DMS79 treated with DMSO at 0.1 percent for 48 hours (cell line): Measurements from ENCODE around the gene PLCB1.

Experiments
- DNase-seq: peaks from one replicate; lab custom pipeline; 2025; lab: John Stamatoyannopoulos, UW

Gene PLCB1

DNA sequence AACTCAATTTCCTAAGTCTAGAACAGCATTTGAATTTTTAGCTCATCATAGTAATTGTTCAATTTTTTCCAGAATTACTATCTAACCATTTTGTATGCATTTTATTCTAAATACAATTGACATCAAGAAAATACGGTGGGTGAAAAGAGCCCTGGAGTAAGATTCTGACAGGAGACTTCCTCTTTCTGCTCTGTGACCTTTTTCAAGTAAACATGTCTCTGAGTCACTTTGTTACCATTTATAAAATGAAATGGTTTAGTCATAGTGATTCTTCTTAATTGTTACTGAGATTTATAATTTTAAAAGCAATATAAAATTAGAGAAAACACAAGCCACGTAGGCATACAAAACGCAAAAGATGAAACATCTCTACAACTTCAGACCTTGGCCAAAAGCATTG is 80.2 kb downstream of the PLCB1 start:
- no peak for DNase-seq

DNA sequence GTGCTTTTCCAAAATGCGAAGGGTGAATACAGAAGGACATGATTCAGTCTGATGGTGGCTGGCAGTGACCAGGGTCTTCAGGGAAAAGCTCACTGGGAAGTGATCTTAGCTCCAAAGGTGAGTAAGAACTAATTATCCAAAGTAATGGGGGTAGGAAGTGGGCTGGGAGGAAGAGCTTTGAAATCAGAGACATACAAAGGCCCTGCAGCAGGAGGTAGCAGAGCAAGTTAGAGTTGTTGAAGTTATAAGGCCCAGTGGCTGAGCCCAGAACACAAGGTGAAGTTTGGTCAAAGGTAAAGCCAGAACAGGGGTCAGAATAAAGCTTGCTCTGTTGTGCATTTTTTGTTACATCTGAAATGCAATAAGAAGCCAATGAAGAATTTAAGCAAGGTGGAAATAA is 81.2 kb downstream of the PLCB1 start:
- no peak for DNase-seq

DNA sequence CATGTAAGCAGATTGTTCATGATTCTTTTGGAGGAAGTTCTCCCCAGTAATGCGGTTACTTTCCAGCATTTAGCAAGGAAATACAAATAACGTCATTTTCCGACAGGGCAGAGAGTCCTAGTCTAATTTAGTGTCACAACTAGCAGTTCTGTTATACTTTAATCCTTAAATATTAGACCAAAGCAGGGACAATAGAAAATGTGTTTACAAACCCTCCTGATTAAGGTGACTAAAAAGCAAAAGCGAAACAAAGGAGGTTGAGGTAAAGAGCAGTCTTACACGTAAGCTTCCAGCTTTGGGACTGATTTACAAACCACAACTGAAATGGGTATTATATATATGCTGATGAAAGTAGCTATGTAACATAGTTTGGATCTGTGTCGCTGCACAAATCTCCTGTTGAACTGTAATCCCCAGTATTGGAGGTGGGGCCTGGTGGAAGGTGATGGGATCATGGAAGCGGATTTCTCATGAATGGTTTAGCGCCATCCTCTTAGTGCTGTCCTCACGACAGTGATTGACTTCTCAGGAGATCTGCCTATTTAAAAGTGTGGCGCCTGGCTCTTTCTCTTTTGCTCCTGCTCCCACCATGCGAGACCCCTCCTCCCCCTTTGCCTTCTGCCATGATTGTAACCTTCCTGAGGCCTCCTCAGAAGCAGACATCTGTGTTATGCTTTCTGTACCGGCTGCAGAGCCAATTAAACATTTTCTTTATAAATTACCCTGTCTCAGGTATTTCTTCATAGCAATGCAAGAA is 81.9 kb downstream of the PLCB1 start:
- DNase-seq = no peak

DNA sequence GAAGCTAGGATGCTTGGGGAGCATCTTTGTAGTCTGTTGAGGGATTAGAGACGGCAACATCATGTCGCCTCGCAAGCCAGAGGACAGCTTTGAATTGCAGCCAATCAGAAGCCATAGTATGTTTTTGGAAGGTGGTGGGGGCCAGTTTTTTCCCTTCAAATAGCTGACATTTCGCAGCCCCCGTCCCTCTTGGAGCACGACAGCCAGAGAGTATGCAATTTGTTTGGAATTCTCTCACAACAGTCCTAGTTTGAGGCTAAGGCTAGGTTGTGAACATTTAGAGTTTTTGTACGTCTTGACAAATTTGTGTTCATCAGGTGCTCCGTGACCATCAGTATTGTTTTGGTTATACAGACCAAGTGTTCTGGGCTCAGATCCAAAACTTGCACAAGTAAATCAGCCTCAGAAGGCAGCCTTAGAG is 83.3 kb downstream of the PLCB1 start:
- DNase-seq = peak; percentile 14

DNA sequence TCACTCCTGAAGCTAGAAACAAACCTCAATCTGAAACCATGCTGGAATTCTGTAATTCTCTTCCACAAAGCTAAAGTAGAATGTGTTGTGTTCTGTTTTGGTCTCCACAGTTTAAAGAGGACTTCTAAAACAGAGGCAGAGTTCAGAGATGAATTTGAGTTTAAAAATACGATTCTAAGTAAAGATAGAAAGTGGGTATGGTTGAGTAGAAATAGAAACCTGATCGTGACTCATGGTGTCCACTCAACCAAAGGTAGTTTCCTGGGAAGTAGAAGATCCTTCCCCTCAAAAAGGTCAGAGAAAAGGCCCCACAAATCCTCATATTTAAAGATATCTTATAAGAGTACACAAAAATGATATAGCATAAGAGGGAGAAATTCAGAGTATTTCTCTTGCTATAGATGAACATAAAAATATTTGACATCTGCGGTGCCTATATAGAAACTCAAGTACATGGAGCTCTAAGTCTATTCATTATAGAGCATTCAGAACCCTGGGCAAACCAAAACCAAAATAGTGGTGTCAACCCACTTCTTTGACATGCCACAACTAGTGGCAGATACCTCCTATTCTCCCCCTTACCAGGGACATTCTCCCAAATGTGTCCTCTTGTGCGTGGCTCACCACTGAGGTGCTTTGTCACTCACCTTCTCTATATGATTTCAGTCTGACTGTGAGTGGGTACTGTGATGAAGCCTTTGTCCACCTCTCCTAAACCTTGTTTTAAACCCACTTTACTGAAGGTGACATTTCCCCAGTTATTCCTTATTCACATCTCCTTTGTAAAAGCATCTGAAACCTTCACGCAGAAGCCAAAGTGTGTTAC is 84.5 kb downstream of the PLCB1 start:
- DNase-seq = no peak

DNA sequence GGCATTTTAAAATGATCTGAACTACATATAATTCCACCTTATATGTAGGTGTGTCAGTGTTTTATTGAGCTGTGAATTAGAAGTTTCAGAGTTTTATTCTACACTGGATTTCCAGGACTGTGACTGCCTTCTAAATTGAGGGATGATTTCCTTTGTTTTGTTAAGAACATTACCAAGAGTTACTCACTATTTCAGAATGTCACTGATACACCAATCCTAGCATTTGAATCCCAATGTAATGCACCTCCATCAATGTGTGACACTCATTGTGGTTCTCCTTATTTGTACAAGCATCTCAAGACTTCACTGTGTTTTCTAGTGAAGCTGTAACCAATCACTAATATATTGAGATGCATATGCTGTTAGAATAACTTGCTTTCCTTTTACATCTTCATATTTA is 86.8 kb downstream of the PLCB1 start:
- DNase-seq = no peak

DNA sequence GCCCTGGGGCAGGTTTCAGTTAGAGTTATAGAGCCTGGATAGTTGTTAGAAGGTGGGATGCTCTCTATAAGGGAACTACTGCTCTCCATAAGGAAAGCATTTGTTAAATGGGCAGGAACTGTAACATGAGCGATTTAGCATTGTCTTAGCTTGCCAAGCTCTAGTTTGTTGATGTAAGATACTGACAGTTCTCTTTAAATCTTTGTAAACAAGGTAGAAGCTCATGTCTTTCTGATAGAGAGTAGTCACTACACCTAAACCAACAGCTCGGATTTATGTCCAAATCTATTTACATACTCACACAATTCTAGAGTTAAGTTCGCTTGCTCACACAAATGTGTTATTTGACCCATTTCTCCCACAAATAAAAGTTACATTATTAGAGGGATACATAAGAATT is 87.3 kb downstream of the PLCB1 start:
- no peak for DNase-seq

DNA sequence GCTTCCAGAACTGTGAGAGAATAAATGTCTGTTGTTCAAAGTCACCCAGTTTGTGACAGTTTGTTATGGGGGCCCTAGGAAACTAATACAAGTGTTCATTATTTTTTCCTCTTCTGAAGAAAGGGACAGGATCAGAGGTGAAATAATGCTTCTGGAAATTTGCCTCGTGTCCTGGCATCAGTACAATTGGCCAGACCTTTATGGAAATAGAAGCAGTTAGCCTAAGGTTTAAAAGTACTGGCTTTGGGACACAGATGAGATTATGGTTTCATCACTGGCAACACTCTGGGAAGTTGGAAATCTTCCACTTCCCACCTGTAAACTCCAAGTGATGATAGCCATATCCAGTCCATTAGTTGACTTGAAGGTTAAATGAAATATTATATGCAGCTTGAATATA is 88.7 kb downstream of the PLCB1 start:
- DNase-seq = no peak

DNA sequence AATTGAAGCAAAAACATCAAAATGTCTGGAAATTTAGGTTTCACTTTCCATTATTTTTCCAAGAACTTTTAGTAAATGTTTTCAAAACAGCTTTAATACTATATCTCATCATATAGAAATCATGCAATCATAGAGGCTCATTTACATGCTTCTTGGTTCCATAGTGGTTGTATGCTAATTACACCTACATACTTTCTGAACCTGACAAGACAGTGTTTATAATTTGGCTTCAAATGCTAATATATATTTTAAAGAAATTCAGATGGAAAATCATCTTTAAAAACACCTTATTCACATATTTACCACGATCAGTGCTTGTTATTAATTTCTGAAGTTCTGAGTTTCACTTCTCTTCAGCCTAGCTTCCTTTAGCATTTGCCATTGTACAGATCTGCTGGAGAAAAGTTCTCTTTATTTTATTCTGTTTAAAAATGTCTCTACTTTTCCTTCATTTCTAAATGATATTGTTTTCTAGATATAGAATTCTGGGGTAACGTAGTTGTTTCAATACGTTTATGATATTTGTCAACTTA is 89.9 kb downstream of the PLCB1 start:
- DNase-seq = no peak

DNA sequence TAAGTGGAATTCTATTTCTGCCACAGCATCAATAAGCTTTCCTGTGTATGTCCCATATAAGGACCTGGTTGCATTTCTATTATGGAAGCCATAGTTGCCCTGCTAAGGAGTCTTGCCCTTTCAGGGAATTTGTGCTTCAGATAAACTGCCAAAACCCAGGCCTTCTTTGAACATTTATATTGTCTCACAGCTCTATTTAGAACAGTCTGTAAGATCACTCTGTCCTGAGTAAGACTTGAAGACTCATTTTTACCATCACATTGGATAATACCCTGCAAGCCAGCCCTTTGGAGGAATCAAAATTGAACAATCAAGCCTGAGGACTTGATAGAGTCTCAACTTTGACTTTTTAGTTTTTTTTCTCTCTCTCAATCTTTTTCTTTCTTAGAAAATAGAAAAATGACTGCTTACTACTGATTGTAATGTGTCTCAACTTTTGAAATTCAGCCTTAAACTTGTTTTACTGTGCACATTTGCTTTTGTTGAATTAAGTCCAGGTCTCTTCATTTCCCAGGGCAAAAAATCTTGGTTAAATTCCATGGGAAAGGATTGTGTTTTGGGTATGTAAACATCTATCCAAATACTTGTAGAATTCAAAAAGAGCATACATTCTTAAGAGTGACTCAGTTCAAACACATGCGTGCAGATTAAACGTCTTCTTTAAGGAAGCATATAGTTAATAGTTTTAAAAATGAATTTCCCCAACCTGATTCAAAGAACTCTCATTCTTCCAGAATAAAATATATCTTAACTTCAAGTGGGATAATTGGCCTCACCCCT is 91.2 kb downstream of the PLCB1 start:
- no peak for DNase-seq

DNA sequence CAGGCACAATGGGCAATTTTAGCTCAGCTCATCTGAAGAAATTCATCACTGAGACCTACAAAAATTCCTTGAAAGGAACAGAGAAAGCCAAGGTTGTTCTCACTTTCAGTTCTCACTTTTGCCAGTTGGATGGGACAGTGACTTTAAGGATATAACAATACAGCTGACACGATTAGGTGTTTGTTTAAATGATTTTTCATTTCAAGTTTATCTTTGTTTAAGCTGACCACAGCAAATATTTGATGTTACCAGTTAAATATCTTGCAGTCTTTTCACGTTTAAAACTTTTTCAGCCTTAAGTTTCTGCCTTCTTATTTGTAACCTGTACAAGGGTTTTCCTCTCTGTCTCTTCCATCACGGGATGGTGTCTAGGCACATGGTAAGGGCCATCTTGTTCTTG is 93.6 kb downstream of the PLCB1 start:
- DNase-seq = no peak

DNA sequence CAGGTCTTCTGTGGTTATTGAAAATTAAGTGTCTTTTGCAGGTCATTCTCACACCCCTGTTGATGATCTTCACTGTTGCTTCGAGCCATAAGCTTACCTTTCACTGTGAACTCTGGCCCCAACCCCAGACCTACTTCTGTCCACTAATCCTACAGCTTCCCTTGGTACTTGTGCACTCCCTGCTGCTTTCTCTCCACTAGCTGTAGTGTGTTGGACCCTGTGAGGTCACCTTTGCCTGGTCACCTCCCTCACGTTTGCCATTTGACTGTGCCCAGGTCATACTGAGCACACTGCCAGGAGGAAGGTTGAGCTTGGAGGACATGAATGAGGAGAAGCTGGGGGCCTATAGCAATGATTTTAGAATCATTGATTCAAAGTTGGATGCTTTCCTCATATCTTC is 94.0 kb downstream of the PLCB1 start:
- DNase-seq = no peak

DNA sequence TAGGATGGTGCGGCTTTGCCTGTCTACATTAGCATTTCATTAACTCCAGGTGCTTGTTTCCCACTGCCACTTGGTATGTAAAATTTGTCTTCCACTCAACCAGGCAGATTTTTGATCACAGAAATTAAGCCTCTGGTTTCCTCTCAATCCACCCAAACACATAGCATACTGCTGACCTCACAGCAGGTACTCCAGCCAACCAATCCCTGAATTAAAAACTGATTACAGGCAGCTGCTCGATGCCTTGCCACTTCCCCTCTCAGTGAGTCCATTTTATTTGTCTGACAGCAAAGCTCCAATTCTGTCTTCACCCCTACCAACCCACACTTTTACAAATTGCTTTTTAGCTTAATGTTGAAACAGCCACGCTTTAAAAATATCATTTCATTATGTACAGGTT is 95.2 kb downstream of the PLCB1 start:
- DNase-seq = no peak

DNA sequence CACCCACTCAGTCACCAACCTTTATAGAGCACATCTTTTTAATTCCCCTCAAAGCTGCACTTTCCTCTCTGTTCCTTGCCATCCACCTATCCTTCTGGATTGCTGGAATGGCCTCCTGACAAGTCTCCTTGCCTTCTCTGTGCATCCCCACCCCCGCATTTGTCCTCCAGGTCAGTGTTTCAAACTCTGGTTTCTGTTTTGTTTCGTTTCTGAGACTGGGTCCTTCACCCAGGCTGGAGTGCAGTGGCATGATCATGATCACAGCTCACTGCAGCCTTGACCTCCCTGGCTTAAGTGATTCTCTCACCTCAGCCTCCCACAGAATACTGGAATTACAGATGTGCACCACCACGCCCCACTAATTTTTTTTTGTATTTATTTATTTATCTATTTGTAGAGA is 96.2 kb downstream of the PLCB1 start:
- DNase-seq = no peak

DNA sequence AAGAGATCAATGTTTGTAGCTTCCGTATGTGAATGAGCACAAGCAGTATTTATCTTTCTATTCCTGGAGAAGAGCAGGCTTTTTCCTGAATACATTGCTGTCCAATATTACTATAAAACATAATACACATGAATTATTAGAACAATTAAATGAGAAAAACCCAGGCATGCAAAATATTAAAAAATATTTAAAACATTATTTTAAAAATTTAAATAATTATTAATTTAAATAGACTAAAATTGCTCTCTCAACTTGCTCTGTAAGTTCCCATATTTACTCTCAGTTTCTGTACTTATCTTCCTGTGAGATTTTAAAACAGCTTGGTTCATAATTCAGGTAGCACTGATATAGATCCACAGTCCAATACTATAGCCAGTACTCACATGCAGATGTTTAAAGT is 97.0 kb downstream of the PLCB1 start:
- no peak for DNase-seq

DNA sequence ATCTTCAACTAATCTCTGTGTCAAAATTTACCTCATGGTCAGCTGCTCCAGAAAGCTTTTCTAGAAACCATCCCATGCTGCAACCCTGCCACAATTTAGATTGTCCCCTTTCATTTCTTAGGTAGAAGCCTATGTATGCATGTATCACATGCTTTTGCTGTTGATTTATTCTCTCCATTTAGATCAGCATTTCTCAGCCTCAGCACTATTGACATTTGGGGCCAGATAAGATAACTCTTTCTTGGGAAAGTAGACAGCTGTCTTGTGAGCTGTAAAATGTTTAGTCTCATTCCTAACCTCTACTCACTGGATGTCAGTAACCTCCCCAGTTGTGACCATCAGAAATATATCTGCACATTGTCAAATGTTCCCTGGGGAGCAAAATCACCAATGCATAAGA is 99.0 kb downstream of the PLCB1 start:
- DNase-seq = no peak

DNA sequence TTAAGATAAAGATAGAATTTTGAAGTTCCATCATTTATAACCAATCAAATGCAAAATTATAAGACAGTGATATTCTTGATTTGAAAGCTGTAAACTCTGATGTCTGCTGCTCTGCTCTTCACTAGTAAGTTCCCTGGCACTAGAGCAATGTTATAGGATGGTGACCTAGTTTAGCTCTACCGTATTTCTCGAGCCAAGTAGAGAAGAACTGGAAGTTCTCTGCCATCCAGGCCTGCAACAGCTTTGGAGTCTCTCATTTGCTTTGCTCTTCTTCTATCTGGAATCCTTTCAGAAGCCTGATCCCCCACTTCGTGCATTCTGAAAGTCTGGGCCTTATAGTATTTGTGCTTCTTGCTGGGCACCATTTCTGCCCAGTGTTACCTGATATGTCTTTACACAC is 100.3 kb downstream of the PLCB1 start:
- DNase-seq = no peak

DNA sequence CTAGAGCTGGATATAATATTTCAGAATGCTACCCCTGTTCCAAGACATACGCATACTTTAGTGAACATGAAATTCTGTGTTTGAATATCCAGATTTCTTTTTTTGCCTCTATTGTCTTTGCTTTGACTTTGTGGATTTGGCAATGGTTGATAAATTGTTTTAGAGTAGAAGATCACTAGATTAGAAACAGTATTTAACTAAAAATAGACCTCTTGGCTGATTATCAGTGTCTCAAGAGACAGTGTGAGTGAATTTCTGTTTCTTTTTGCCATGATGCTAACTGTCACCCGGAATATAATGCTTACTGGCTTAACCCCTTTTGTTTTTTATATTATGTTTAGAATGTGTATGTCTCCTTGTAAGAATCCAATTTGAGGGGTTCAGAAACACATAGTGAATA is 102.5 kb downstream of the PLCB1 start:
- no peak for DNase-seq

DNA sequence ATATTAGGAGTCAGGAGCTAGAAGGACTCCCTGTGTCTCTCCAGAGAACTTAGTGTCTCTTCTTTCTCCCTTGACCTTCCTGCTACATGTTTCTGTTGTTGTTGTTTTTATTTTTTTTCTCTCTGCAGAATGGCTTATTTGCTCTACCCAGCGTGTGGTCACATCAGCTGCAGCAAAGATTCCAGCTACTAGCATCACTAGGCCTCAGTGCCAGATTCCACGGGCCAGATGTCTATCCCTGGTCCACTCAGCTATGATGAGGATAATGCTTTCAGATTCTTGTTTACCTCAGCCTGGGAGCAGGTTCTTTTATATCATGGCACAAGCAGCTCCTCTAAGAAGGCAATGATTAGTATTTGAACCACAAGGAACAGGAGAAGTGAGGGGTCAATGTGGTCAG is 110.0 kb downstream of the PLCB1 start:
- no peak for DNase-seq

DNA sequence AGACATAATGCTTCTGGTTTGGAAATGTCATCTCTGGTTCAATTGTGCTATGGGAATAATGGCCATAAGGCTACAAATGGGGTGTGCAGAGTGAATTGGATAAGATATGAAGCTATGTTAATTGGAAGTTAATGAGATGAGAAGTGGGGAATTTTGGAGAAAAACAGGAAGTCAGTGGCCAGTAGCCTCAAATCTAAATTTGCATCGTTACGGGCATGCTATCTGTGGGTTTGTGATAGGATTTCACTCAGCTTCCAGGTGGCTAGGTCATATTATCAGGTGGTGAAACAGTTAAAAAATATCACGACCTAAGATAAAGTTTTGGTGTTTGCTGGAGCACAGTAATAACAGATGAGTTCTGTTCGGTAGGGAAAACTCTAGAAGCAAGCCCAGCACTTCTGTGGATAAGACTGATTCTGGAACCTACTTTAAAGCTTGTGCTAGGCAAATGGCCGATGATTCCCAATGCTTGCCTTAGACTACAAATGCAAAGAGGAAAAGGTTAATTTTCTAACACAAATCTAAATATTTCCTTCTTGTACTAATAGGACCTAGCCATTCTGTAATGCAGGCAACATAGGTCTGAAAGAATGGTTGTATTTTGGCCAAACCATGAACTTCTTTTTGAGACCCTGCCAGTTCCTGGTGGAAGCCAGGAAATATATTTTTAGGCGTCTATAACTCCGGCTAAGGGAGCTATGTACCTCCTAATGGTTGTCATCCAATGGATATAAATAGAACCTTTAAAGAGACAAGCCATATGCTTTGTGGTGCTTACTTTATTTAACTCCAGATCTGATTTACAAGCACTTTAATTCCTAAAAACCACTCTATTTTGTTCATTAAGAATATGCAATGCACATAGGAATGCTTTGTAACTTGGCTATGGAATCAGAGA is 111.0 kb downstream of the PLCB1 start:
- no peak for DNase-seq

DNA sequence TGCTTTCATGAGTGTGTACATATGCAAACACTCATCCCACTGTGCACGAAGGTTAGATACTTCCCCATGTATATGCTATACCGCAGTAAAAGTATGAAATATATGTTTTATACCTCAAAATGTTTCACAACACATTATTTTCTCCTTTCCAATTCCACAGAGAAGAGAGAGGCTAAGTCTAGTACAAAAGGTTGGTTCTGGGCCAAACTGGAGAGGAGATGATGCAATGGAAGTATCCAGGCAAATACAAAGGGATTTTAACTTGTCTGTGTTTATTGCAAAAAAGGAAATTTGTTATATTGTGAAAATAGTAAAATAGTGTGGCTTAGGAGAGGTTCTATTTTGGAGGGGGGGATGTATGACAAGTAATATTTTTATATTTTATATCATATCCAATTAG is 112.6 kb downstream of the PLCB1 start:
- no peak for DNase-seq

DNA sequence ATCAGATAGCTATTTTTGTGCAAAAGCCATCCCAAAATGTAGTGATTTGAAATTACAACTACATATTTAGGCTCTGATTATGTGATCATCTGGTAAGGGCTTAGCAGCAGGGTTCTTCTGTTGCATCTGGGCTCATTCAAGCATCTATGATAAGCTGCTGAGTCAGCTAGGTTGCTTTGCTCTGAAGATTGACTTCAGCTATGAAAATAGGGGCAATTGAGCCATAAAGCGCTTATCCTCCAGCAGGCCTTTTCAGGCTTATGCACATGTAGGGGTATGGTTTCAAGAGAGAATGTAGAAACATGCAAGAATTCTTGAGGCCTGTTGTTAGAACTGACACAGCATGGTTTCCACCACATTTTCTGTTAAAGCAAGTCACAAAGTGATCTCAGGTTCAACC is 114.1 kb downstream of the PLCB1 start:
- no peak for DNase-seq
